GM12875 (cell line): ENCODE results near the gene GRIP1.

Experiments
- H3K4me3 ChIP-seq: one replicate; pipeline ENCODE4 v1.5.1; 2011; ENCODE audit warnings: low read depth, low read length, control low read depth
- TF ChIP-seq, protein P1 (sequence below): IDR thresholded peaks from 2 replicates; pipeline ENCODE4 v1.5.1; 2011; ENCODE audit warnings: low read depth, mild to moderate bottlenecking, control low read depth, inconsistent platforms, low read length, moderate library complexity, borderline replicate concordance; ENCODE audit not compliant: insufficient read depth

The GRIP1 gene

DNA sequence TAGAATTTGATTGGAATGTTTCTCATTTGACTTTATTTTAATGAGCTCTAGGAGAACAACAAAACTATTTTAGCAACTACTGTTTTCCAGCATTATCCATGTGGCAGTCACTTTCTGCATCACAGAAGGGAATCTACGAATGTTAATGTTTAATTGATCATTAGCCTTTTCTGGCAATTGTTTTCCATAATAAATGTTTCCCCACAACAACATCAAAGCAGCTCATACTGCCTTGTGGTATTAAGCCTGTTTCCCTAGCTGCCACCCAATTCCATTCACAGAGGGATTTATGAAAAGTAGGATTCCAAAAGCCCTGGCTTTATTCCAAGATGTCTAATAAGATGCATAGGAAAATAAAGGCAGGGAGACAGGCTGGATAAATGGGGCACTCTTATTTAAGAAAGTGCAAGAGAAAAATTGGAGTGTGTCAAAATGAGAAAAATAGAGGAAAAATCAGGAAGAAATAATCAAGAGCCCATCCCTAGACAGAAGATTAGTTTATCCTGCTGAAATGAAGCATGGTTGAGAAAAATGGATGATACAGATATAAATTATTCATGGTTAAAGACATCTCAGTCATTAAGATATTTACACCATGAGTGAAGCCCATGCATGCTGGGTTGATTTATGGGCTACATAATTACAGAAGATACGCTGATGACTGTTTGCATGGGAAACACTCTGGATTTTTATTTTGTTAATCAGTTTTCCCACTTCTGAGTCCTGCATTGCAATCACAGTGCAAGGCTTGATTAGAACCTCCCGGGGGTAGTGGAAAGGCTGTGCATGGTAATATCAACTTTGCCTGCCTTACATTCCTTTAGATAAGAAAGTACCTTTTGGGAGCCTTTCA is 196.3 kb downstream of the GRIP1 start:
- H3K4me3 ChIP-seq: no peak overlapping the region
- TF ChIP-seq, protein P1, sequence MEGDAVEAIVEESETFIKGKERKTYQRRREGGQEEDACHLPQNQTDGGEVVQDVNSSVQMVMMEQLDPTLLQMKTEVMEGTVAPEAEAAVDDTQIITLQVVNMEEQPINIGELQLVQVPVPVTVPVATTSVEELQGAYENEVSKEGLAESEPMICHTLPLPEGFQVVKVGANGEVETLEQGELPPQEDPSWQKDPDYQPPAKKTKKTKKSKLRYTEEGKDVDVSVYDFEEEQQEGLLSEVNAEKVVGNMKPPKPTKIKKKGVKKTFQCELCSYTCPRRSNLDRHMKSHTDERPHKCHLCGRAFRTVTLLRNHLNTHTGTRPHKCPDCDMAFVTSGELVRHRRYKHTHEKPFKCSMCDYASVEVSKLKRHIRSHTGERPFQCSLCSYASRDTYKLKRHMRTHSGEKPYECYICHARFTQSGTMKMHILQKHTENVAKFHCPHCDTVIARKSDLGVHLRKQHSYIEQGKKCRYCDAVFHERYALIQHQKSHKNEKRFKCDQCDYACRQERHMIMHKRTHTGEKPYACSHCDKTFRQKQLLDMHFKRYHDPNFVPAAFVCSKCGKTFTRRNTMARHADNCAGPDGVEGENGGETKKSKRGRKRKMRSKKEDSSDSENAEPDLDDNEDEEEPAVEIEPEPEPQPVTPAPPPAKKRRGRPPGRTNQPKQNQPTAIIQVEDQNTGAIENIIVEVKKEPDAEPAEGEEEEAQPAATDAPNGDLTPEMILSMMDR: no peak

DNA sequence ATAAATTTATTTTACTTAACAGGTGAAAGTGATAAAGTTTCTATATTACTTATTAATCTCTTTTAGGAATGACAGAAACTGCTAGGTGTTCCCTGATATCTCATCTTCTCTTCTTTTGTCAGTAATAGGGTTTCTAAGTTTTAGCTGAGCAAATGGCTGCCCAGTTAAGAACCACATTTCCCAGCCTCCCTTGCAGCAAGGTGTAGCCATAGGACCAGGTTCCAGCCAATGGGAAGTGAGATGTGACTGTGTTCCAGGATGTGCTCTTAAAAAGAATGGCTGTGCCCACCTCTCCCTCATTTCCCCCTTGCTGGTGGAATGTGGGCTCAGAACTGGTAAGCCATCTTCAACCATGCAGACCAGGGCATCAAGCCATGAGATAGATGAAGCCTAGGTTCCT is 210.9 kb downstream of the GRIP1 start:
- TF ChIP-seq, protein P1: no peak

DNA sequence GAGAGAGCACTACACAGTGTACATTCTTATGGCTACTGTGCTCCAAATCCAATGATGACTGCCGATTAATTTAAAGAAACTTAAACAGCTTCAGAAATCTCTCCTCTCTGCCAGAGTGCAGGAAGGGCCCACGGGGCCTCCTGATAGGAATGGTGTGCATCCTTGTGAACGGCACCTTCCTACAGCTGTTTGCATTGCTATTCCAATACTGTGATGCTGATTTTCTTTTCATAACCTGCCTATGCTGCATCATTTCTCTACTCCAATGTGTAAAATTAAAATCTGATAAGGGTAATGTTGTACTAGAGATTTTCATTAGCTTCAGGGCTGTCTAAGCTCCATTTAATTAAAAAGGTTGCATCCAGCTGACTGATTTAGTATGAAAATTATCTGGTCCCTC is 217.5 kb downstream of the GRIP1 start:
- TF ChIP-seq, protein P1: no peak
- H3K4me3 ChIP-seq: no peak overlapping the region

More for the DNA sequence above, 210.9 kb downstream of the GRIP1 start:
- H3K4me3 ChIP-seq: no peak overlapping the region

DNA sequence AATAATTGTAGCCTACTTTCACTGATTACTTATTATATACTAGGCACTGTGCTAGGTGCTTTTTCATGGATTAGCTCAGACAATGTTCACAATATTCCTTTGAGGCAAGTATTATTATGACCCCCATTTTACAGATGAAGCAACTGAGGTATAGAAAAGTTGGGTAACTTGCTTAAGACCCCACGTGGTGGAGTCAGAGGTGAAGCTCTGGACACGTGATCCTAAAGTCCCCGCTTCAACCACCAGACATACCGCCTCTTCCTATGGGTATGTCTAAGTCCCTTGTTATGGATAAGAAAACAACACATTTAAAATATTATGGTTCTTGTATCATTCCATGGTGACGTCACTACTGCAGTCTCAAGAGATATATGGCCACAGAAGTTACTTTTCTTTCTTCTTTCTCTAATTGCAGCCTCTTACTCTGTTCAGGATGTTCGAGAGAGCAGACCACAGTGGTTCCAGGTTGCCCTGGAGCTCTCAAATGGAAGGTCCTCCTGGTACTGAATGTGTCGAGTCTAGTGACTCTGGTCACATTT is 218.9 kb downstream of the GRIP1 start:
- TF ChIP-seq, protein P1: no peak

DNA sequence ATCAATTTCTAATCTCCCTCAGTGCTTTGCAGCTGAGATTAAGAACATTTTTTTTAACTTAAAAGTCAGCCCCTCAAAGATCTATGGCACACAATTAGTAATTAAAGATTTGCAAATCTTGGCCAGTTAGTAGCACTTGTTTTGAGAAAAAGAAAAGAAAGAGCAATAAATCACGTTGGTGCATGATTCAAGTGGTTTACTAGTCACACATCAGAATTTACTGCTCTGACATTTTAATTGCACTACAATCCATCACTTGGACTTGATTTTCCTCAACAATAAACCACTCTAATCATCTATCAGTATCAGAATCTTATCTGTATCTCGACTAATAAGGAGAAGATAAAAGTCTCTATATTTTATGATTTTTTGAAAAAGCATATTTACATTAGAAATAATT is 222.3 kb downstream of the GRIP1 start:
- H3K4me3 ChIP-seq: no peak overlapping the region
- TF ChIP-seq, protein P1: no peak

More for the DNA sequence above, 218.9 kb downstream of the GRIP1 start:
- H3K4me3 ChIP-seq: no peak overlapping the region

DNA sequence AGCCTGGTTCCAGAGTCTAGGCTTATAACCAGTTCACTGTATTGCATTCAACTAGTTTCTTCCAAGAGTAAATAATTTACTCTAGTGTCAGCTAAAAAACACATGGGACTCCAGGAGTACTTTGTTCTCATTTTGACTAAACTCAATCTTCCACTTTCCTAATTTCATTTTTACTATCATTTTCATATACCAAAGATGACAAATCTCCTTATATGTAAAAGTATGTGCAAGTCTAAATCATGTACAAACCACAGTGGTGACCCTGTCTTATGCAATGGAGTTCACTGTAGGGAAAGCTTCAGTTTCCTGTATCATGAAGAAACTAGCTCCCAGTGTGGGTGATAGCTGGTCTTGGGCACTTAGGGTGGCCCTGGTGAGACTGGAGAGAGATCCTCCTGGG is 225.0 kb downstream of the GRIP1 start:
- TF ChIP-seq, protein P1: no peak
- no peak overlapping the region for H3K4me3 ChIP-seq

DNA sequence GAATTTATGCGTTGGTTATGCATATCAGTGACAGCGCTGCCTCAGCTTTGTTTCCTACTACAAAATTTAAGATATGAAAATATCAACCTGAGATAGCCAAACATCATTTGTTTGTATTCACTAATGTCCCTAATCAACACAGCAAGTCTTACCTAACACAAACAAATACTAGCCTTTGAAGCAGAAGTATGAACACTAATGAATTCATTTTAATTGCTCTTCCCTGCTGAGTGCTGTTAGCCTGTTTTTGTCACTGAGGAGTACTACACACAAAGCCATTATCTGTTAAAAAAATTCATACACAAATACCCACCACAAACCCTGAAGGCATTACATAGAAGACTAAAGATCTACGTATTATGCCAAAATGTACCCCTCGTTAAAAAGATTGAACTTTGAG is 225.8 kb downstream of the GRIP1 start:
- no peak overlapping the region for H3K4me3 ChIP-seq
- TF ChIP-seq, protein P1: no peak
